Globus pallidus (tissue), 1 donor: ENCODE measurements around the gene MRGPRX2.

Experiments used
- DNase-seq: peaks from one replicate; pipeline ENCODE4 v3.0.0-alpha.2; 2015; ENCODE audit warnings: low spot score

MRGPRX2 gene

GRCh38 chr11:19060629-19061028 is at the start of gene MRGPRX2:
TSS of gene MRGPRX2 (minus strand) at chr11:19060717. CDS start at chr11:19056402, 4,315 bp downstream.
- no peak for DNase-seq

- peak; percentile 24 for DNase-seq
Observed at GRCh38 chr11:19110295-19110694, 49.8 kb upstream of the MRGPRX2 start.

- no peak for DNase-seq
Observed at GRCh38 chr11:19107125-19107524, 46.6 kb upstream of the MRGPRX2 start.

- no peak for DNase-seq
Observed at GRCh38 chr11:19105011-19105410, 44.5 kb upstream of the MRGPRX2 start.

- no peak for DNase-seq
Observed at GRCh38 chr11:19102521-19102900, 42.0 kb upstream of the MRGPRX2 start.

- DNase-seq, result no peak
Observed at GRCh38 chr11:19101796-19102520, 41.4 kb upstream of the MRGPRX2 start.

- DNase-seq, result no peak
Observed at GRCh38 chr11:19100885-19101284, 40.4 kb upstream of the MRGPRX2 start.

GRCh38 chr11:19099093-19099492 is 38.6 kb upstream of the MRGPRX2 start:
- DNase-seq, result no peak

- DNase-seq, result no peak
Observed at GRCh38 chr11:19094859-19095258, 34.3 kb upstream of the MRGPRX2 start.

GRCh38 chr11:19093976-19094375 is 33.5 kb upstream of the MRGPRX2 start:
- no peak for DNase-seq

GRCh38 chr11:19092850-19093249 is 32.3 kb upstream of the MRGPRX2 start:
- no peak for DNase-seq

- no peak for DNase-seq
Observed at GRCh38 chr11:19092342-19092741, 31.8 kb upstream of the MRGPRX2 start.

GRCh38 chr11:19091366-19091765 is 30.8 kb upstream of the MRGPRX2 start:
- DNase-seq, result no peak

- DNase-seq, result no peak
Observed at GRCh38 chr11:19089421-19089820, 28.9 kb upstream of the MRGPRX2 start.

GRCh38 chr11:19088791-19089190 is 28.3 kb upstream of the MRGPRX2 start:
- DNase-seq, result no peak

GRCh38 chr11:19087658-19088057 is 27.1 kb upstream of the MRGPRX2 start:
- DNase-seq, result no peak

GRCh38 chr11:19084661-19085315 is 24.3 kb upstream of the MRGPRX2 start:
- DNase-seq, result no peak

- DNase-seq, result no peak
Observed at GRCh38 chr11:19083166-19083565, 22.6 kb upstream of the MRGPRX2 start.

- peak; percentile 36 for DNase-seq
Observed at GRCh38 chr11:19080579-19080993, 20.1 kb upstream of the MRGPRX2 start.

- DNase-seq, result peak; percentile 30
Observed at GRCh38 chr11:19079643-19080440, 19.3 kb upstream of the MRGPRX2 start.

GRCh38 chr11:19077965-19078364 is 17.4 kb upstream of the MRGPRX2 start:
- DNase-seq, result no peak

GRCh38 chr11:19076744-19077589 is 16.4 kb upstream of the MRGPRX2 start:
- DNase-seq, result peak; percentile 47
